ENCODE results near the gene CHRM2. TPM values are rescaled to one million over a fixed set of nuclear protein-coding genes. Genes with fewer than 3 reads are reported as not detected.

Gene CHRM2
- total RNA-seq (2014; rRNA removed; shearing (Covaris generic)), result 0.03 TPM in 1 of 2 replicates, not detected in the other

DNA sequence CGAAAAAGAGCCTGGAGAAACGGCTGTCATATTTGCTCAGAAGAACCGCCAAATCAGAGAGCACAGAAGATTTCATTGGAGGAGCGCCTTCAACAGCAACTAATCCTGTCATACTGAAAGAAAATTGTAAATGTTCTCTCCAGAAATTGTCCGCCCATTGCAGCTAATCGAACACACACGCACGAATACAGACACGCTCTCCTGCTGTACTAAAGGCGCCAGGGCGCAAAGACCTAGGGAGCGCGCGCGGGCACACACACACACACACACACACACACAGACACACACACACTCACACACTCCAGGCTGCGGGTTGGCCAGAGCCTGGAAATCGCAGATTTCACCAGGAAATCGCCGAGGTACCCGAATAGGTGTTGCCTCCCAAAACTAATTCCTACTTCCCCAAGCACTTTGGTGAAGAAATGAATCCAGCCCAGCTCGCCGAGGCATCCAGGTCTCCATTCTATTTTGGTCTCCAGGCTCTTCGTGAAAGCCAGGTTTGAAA lies at the start of gene CHRM2:
Gene CHRM2 (plus strand): TSS at position 157 of the 505 bp plus-strand sequence. CDS start 146,214 bp downstream, outside the sequence.

Small RNA genes lying within 50 kb of the gene (small RNA-seq; reads per million reads assigned to genes)
- not detected for gene KRT8P51
- not detected for gene MIR490
